IPS DF 6.9 (cell line): ENCODE measurements around the gene EFCAB12.

Experiments used
- DNase-seq: peaks from one replicate; pipeline ENCODE4 v3.0.0-alpha.2; 2013; ENCODE audit warnings: low read depth, low spot score
- H3K27ac ChIP-seq: one replicate; pipeline ENCODE4 v1.5.1; 2013; ENCODE audit warnings: low read length, control low read depth
- H3K27me3 ChIP-seq: 2 replicates; pipeline ENCODE4 v1.6.1; 2013; ENCODE audit warnings: mild to moderate bottlenecking, low read length; ENCODE audit not compliant: control insufficient read depth, insufficient read depth
- H3K36me3 ChIP-seq: 2 replicates; pipeline ENCODE4 v1.6.1; 2013; ENCODE audit warnings: low read length; ENCODE audit not compliant: control insufficient read depth, insufficient read depth
- H3K4me1 ChIP-seq: 2 replicates; pipeline ENCODE4 v1.6.1; 2013; ENCODE audit warnings: low read length; ENCODE audit not compliant: control insufficient read depth, insufficient read depth
- H3K4me3 ChIP-seq: 2 replicates; pipeline ENCODE4 v1.5.1; 2013; ENCODE audit warnings: mild to moderate bottlenecking, low read length
- H3K9me3 ChIP-seq: 2 replicates; pipeline ENCODE4 v1.6.1; 2013; ENCODE audit warnings: low read length, inconsistent platforms; ENCODE audit not compliant: control insufficient read depth, insufficient read depth
- WGBS: extraction: QIAGEN DNeasy Blood & Tissue Kit; methylation state at CpG from one replicate; pipeline ENCODE4 v1.1.7; 2013; ENCODE audit warnings: mixed read lengths, missing lambda C conversion rate; ENCODE audit not compliant: insufficient read length, insufficient coverage; 5-methylcytosine and 5-hydroxymethylcytosine counted together

The EFCAB12 gene

DNA sequence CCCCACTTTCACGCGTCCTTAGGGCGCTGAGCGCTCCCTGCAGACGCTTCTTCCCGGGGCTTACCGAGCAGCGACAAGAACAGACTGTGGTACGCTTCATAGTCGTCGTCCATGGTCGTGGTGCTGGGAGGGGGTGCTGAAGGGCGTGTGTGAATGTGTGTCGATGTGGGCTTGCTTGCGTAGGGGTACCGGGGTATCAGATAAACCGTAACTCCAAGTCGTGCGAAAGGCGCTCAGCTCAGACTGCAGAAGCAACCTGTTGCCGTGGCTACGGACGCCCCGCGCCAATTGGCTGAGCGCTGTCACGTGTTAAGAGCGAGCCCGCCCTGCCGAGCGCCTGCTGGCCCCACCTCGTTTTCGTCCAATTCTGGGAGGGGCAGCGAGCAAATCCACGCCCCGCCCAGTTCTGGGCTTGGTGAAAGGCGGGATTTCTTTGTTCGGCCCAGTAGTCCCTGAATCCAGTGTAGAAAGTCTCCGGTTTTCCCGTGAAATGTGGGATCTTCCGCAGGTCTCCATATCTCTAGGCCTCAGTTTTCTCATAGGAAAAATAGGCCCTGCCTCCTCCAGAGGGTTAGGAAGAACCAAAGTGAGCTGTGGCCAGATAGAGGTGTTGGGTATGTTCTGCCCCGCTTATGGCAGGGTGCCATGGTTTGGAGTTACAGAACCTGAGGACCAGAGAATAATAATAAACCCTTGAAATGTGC is at the start of gene EFCAB12:
EFCAB12 (minus strand) TSS at position 261 of the 704 bp plus-strand sequence; CDS start at position 113, 148 bp downstream.
- no peak within 1 kb of the TSS for H3K27ac ChIP-seq
- H3K9me3 ChIP-seq = no peaks in the 10 kb centered on the region
- H3K4me1 ChIP-seq = peaks cover 7% of the 10 kb centered on the region
- peaks cover 15% of the 10 kb centered on the region; the same call in 1 of the 2 replicates for H3K36me3 ChIP-seq
- DNase-seq = peak; percentile 91
- no peaks in the 10 kb centered on the region; the same call in 1 of the 2 replicates for H3K27me3 ChIP-seq
- peak within 1 kb of the TSS; percentile 33; the same call in 1 of the 2 replicates for H3K4me3 ChIP-seq
- WGBS = no CpG with 5 or more reads among the region's 42 CpGs

DNA sequence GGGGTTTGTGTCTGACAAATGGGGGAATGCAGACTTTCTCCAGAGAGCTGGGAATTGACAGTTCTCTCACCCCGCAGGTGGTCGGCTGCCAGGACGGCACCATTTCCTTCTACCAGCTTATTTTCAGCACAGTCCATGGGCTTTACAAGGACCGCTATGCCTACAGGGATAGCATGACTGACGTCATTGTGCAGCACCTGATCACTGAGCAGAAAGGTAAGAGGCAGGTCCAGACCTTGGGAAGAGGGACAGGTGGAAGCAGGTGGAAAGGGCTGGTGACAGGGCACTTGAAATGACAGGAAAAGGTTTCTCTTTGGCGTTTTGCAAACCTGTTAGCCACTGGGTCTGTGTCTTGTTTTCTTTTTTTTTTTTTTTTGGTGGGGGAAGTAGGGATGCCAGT is 48.1 kb upstream of the EFCAB12 start:
- no peak for DNase-seq
- Histone ChIP-seq H3K9me3 (no peaks in the 10 kb centered on the region), H3K4me3 (no peak overlapping the region), H3K27me3 (no peaks in the 10 kb centered on the region), H3K36me3 (peaks cover 3% of the 10 kb centered on the region; the same call in 1 of the 2 replicates), H3K27ac (no peak overlapping the region), H3K4me1 (no peaks in the 10 kb centered on the region; the same call in 1 of the 2 replicates)
- WGBS = no CpG with 5 or more reads among the region's 6 CpGs

DNA sequence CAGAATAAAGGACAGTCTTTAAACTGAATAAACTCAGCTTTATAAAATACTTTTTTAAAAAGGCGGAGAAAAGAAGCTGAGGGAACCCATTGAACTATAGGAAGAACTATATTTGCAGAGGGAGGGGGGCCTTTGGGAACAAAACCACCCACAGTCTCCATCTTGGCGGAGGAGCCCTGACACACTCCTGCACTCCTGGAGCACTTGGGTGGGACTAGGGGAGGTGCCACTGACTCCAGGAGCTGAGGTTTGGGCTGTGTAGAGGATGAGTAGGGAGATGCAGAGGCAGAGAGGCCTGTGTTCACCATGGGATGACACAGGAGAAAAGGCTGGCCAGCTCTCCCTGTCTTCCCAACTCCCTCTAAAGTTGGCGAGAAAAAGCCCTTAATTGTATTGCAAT is 47.4 kb upstream of the EFCAB12 start:
- Histone ChIP-seq H3K4me3 (no peak overlapping the region), H3K36me3 (peaks cover 3% of the 10 kb centered on the region; the same call in 1 of the 2 replicates), H3K27me3 (no peaks in the 10 kb centered on the region), H3K4me1 (no peaks in the 10 kb centered on the region; the same call in 1 of the 2 replicates), H3K27ac (no peak overlapping the region), H3K9me3 (no peaks in the 10 kb centered on the region)
- no CpG with 5 or more reads among the region's 3 CpGs for WGBS
- DNase-seq = no peak

DNA sequence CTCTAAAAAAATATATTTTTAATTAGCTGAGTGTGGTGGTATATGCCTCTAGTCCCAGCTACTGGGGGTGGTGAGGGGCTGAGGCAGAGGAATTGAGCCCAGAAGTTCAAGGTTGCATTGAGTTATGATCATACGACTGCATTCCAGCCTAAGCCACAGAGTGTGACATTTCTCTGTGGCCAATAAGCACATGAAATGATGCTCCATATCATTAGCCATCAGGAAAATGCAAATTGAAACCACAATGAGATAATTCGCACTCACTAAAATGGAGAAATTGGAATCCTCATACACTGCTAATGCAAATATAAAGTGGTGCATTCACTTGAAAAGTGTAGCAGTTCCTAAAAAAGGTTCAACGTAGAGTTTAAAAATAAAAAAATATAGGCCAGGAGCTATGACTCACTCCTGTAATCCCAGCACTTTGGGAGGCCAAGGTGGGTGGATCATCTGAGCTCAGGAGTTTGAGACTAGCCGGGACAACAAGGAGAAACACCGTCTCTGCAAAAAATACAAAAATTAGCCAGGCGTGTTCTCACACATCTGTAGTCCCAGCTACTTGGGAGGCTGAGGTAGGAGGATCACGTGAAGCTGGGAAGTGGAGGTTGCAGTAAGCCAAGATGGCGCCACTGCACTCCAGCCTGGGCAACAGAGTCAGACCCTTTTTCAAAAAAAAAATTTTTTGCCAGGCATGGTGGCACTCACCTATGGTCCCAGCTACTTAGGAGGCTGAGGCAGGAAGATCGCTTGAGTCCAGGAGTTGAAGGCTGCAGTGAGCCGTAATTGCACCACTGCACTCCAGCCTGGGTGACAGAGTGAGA is 46.8 kb upstream of the EFCAB12 start:
- no peaks in the 10 kb centered on the region for H3K27me3 ChIP-seq
- H3K27ac ChIP-seq = no peak overlapping the region
- no peaks in the 10 kb centered on the region; the same call in 1 of the 2 replicates for H3K4me1 ChIP-seq
- peaks cover 3% of the 10 kb centered on the region; the same call in 1 of the 2 replicates for H3K36me3 ChIP-seq
- DNase-seq = no peak
- no CpG with 5 or more reads among the region's 10 CpGs for WGBS
- no peaks in the 10 kb centered on the region for H3K9me3 ChIP-seq
- no peak overlapping the region for H3K4me3 ChIP-seq

DNA sequence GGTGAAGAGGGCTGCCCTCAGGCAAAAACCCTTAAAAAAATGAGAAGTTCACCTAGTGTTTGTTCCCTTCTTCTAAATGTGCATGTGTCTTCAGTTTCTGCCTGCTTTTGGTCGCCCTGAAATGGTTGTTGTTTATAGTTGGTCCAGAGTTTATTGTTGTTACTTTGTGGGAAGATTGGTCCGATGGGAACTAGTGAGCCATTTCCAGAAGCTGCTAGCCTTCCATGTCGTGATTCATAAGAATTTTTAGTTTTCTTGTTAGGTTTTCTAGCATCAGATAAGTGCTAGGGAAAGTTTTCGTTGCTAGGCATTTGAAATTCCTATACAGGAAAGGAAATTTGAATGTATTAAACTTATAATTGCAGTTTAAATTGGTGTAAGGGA is 45.3 kb upstream of the EFCAB12 start:
- 100% methylated on average over 1 of the region's 4 CpGs for WGBS
- no peak for DNase-seq
- no peak overlapping the region for H3K27ac ChIP-seq
- no peak overlapping the region for H3K4me3 ChIP-seq
- H3K9me3 ChIP-seq = no peaks in the 10 kb centered on the region
- H3K27me3 ChIP-seq = no peaks in the 10 kb centered on the region
- no peaks in the 10 kb centered on the region; the same call in 1 of the 2 replicates for H3K4me1 ChIP-seq
- peaks cover 3% of the 10 kb centered on the region; the same call in 1 of the 2 replicates for H3K36me3 ChIP-seq

DNA sequence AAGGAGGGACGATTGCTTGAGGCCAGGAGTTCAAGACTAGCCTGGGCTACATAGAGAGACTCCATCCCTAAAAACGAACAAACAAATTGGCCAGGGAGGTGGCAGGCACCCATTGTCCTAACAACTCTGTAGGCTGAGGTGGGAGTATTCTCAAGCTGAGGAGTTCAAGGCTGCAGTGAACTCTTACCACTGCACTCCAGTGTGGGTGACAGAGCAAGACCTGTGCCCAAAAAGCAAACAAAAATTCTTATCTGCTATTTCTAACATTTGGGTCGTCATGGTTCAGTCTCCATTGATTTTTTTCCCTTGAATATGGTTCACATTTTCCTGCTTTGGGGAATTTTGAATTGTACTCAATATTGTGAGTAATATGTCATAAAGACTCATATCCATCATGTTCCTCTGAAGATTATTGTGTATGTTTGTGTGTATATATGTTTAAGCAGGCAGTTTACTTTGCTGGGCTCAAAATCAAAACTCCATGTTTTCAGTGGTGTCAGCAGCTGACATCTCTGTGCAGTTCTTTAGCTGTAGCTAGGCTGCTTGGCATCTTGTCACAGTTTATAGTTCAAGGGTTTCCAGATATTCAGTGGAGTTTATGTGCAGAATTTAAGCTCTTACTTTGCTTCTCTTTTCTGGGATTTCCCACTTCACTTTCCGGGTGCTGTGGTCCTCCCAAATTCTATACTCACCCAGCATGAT is 44.8 kb upstream of the EFCAB12 start:
- no peak for DNase-seq
- H3K9me3 ChIP-seq = no peaks in the 10 kb centered on the region
- no peaks in the 10 kb centered on the region; the same call in 1 of the 2 replicates for H3K4me1 ChIP-seq
- H3K27me3 ChIP-seq = no peaks in the 10 kb centered on the region
- H3K4me3 ChIP-seq = no peak overlapping the region
- H3K36me3 ChIP-seq = peaks cover 3% of the 10 kb centered on the region; the same call in 1 of the 2 replicates
- no CpG with 5 or more reads among the region's 4 CpGs for WGBS
- no peak overlapping the region for H3K27ac ChIP-seq

DNA sequence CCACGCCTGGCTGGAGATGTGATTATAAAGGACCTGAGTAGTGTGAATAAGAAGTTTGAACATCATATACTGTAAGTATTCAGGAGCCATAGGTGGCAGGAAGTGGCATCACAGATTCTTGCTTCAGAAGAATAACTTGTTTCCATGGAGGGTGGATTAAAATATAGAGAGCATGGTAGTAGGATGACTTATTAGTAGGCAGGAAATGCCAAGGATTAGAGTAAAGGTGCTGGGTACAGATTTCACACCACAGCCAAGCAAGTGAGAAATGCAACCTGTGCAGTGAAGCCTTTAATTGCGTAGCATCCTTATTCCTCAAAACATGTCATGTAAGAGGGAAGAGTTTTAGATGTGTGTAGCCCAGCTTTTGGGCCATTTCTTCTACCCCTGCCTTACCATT is 42.4 kb upstream of the EFCAB12 start:
- Histone ChIP-seq H3K27ac (no peak overlapping the region), H3K4me1 (no peaks in the 10 kb centered on the region; the same call in 1 of the 2 replicates), H3K36me3 (no peaks in the 10 kb centered on the region), H3K9me3 (no peaks in the 10 kb centered on the region), H3K4me3 (no peak overlapping the region), H3K27me3 (no peaks in the 10 kb centered on the region)
- no CpG with 5 or more reads among the region's 2 CpGs for WGBS
- DNase-seq = no peak

DNA sequence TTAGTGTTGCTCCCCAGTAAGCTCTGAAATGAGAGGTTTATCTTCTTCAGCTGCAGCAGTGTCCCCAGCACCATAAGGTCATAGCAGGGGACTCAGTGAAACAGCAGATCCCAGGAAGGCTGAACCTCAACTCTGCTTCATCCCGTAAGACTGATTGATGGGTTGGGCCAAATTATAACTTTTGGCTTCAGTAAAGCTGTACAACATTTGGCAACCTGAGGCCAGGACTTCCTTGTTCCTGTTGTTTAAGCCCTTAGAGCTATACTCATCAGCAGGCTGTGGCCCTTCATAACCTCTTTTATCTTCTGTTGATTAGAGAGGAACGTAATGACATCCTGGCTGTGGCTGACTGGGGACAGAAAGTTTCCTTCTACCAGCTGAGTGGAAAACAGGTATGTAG is 40.6 kb upstream of the EFCAB12 start:
- H3K4me3 ChIP-seq = no peak overlapping the region
- H3K27ac ChIP-seq = no peak overlapping the region
- WGBS = no CpG with 5 or more reads among the region's 2 CpGs
- H3K27me3 ChIP-seq = no peaks in the 10 kb centered on the region
- no peaks in the 10 kb centered on the region for H3K9me3 ChIP-seq
- DNase-seq = no peak
- H3K4me1 ChIP-seq = no peaks in the 10 kb centered on the region
- H3K36me3 ChIP-seq = no peaks in the 10 kb centered on the region

DNA sequence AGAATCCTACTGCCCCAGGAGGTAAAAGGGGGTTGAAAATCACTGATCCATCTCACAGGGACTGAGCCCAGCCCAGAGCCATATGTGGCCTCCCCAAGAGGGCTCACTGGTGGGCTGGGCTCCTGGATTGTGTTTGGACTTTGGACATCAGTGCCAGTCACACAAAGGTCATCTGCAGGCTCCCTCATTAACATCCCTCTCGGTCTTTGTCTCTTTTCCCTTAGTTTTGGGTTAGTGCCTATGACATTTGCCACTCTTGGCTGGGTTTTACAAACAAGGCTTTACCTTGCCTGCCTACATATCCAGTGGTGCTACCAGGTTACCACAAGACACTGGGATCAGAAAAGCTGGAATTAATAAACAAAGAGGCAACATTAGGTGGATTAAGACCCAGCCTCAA is 39.5 kb upstream of the EFCAB12 start:
- H3K36me3 ChIP-seq = no peaks in the 10 kb centered on the region
- no peaks in the 10 kb centered on the region for H3K27me3 ChIP-seq
- DNase-seq = no peak
- no peak overlapping the region for H3K27ac ChIP-seq
- H3K4me1 ChIP-seq = no peaks in the 10 kb centered on the region
- H3K9me3 ChIP-seq = no peaks in the 10 kb centered on the region
- no peak overlapping the region for H3K4me3 ChIP-seq
- no CpG with 5 or more reads among the region's 1 CpG for WGBS

DNA sequence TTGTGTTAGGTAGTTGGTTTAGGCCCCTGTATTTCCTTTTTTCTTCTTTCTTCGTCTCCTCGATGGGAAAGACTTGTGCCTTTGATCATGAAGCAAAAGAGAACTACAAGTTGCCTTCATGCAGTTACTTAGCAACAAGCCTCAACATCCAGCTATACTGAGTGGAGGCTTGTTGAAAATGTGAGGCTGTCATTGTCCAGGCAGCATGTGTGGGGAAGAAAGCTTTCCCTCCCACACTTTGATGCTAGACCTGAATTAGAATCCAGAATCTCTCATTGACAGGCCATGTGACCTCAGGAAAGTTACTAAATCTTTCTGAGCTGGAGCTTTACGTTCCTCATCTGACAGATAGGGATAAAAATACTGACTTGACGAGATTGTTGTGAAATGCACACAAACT is 35.3 kb upstream of the EFCAB12 start:
- DNase-seq = no peak
- H3K27ac ChIP-seq = no peak overlapping the region
- H3K36me3 ChIP-seq = no peaks in the 10 kb centered on the region
- no peaks in the 10 kb centered on the region for H3K9me3 ChIP-seq
- no peaks in the 10 kb centered on the region for H3K4me1 ChIP-seq
- no CpG with 5 or more reads among the region's 4 CpGs for WGBS
- no peak overlapping the region for H3K4me3 ChIP-seq
- no peaks in the 10 kb centered on the region for H3K27me3 ChIP-seq
